HAP-1 (cell line): ENCODE data around the gene SLC39A8.
"Not testable (repeated sequence)": the region's sequence is repeated elsewhere in the genome, so short reads cannot be mapped to it uniquely, and the experiment has no call there.

Experiments
- DNase-seq, 2 experiments: peaks; one replicate each; pipeline ENCODE4 v3.0.0-alpha.2; 2016 to 2020; ENCODE audit warnings: low spot score in 2 of 2
- H3K27me3 ChIP-seq: fragments of 250-450 bp; sonication (Bioruptor Pico); 2 replicates; pipeline ENCODE4 v1.5.1; 2020; ENCODE audit warnings: low read depth, mild to moderate bottlenecking, moderate library complexity
- H3K36me3 ChIP-seq: fragments of 250-450 bp; sonication (Bioruptor Pico); replicated peaks from 2 replicates; pipeline ENCODE4 v1.5.1; 2020; ENCODE audit warnings: mild to moderate bottlenecking
- H3K4me1 ChIP-seq: fragments of 250-450 bp; sonication (Bioruptor Pico); 2 replicates; pipeline ENCODE4 v1.5.1; 2020; ENCODE audit warnings: mild to moderate bottlenecking
- H3K4me3 ChIP-seq: fragments of 250-450 bp; sonication (Bioruptor Pico); 2 replicates; pipeline ENCODE4 v1.5.1; 2020; ENCODE audit warnings: mild to moderate bottlenecking, moderate library complexity
- H3K9me3 ChIP-seq: fragments of 250-450 bp; sonication (Bioruptor Pico); 2 replicates; pipeline ENCODE4 v1.5.1; 2020; ENCODE audit warnings: mild to moderate bottlenecking, moderate library complexity
- in situ Hi-C: fragments of 300-500 bp; cut with MboI; formaldehyde crosslinking; loops from 3 replicates; pipeline ENCODE4 v1.14.3; 2020; ENCODE audit warnings: low sequenced_read_pairs, inconsistent platforms, mixed read lengths

SLC39A8 gene

GRCh38 chr4:102344954-102345794, at the start of gene SLC39A8:
SLC39A8 (minus strand) TSS chr4:102345482; CDS start chr4:102344662, 820 bp downstream.
- Histone ChIP-seq H3K4me3 (peak within 1 kb of the TSS; percentile 34), H3K4me1 (peaks cover 19% of the 10 kb centered on the region), H3K9me3 (no peaks in the 10 kb centered on the region), H3K36me3 (no peaks in the 10 kb centered on the region), H3K27me3 (no peaks in the 10 kb centered on the region)
- in situ Hi-C loops = no loop called here
- DNase-seq = peak; percentile 89 to 91

- no peak for DNase-seq
- Histone ChIP-seq H3K4me1 (peaks cover 3% of the 10 kb centered on the region), H3K36me3 (no peaks in the 10 kb centered on the region), H3K9me3 (no peaks in the 10 kb centered on the region), H3K4me3 (no peak overlapping the region), H3K27me3 (no peaks in the 10 kb centered on the region)
- in situ Hi-C loops = no loop called here
Measured at GRCh38 chr4:102392033-102392744, 46.9 kb upstream of the SLC39A8 start.

- DNase-seq = no peak
- H3K9me3 ChIP-seq = no peaks in the 10 kb centered on the region
- in situ Hi-C loops = no loop called here
- no peaks in the 10 kb centered on the region for H3K27me3 ChIP-seq
- peaks cover 3% of the 10 kb centered on the region for H3K4me1 ChIP-seq
- no peak overlapping the region for H3K4me3 ChIP-seq
- H3K36me3 ChIP-seq = no peaks in the 10 kb centered on the region
Measured at GRCh38 chr4:102390438-102390837, 45.2 kb upstream of the SLC39A8 start.

- Histone ChIP-seq H3K9me3 (no peaks in the 10 kb centered on the region), H3K4me3 (no peak overlapping the region), H3K36me3 (no peaks in the 10 kb centered on the region), H3K27me3 (no peaks in the 10 kb centered on the region), H3K4me1 (peaks cover 3% of the 10 kb centered on the region)
- in situ Hi-C loops = no loop called here
- no peak for DNase-seq
Measured at GRCh38 chr4:102388611-102389010, 43.3 kb upstream of the SLC39A8 start.

GRCh38 chr4:102387552-102388150, 42.4 kb upstream of the SLC39A8 start:
- no peak overlapping the region for H3K4me3 ChIP-seq
- no peaks in the 10 kb centered on the region for H3K27me3 ChIP-seq
- H3K9me3 ChIP-seq = no peaks in the 10 kb centered on the region
- no peaks in the 10 kb centered on the region for H3K36me3 ChIP-seq
- in situ Hi-C loops = no loop called here
- peaks cover 3% of the 10 kb centered on the region for H3K4me1 ChIP-seq
- DNase-seq = no peak

- no peak for DNase-seq
- no peak overlapping the region for H3K4me3 ChIP-seq
- H3K27me3 ChIP-seq = no peaks in the 10 kb centered on the region
- no peaks in the 10 kb centered on the region for H3K36me3 ChIP-seq
- in situ Hi-C loops = no loop called here
- H3K9me3 ChIP-seq = no peaks in the 10 kb centered on the region
- H3K4me1 ChIP-seq = peaks cover 3% of the 10 kb centered on the region
Measured at GRCh38 chr4:102386966-102387365, 41.7 kb upstream of the SLC39A8 start.

- H3K27me3 ChIP-seq, H3K4me3 ChIP-seq, in situ Hi-C loops, H3K9me3 ChIP-seq, H3K4me1 ChIP-seq, H3K36me3 ChIP-seq: not testable (repeated sequence)
- DNase-seq = peak in 1 of 2 experiments; percentile 42
Measured at GRCh38 chr4:102380253-102380652, 35.0 kb upstream of the SLC39A8 start.

- 0 out of 2 replicates have a peak, but pooled peaks cover 2% of the 10 kb centered on the region for H3K27me3 ChIP-seq
- no peaks in the 10 kb centered on the region for H3K4me1 ChIP-seq
- no peaks in the 10 kb centered on the region for H3K36me3 ChIP-seq
- in situ Hi-C loops = no loop called here
- no peak overlapping the region for H3K4me3 ChIP-seq
- DNase-seq = no peak
- H3K9me3 ChIP-seq = no peaks in the 10 kb centered on the region
Measured at GRCh38 chr4:102362922-102363432, 17.7 kb upstream of the SLC39A8 start.

- no peak for DNase-seq
- in situ Hi-C loops = no loop called here
- Histone ChIP-seq H3K27me3 (peaks cover 9% of the 10 kb centered on the region; the same call in 1 of the 2 replicates), H3K36me3 (no peaks in the 10 kb centered on the region), H3K9me3 (no peaks in the 10 kb centered on the region), H3K4me1 (no peaks in the 10 kb centered on the region), H3K4me3 (no peak overlapping the region)
Measured at GRCh38 chr4:102358128-102358527, 12.8 kb upstream of the SLC39A8 start.

GRCh38 chr4:102357637-102358036, 12.4 kb upstream of the SLC39A8 start:
- in situ Hi-C loops, H3K4me3 ChIP-seq, H3K36me3 ChIP-seq, H3K27me3 ChIP-seq, H3K4me1 ChIP-seq, H3K9me3 ChIP-seq, DNase-seq: not testable (repeated sequence)

- Histone ChIP-seq H3K36me3 (no peaks in the 10 kb centered on the region), H3K4me3 (no peak overlapping the region), H3K4me1 (no peaks in the 10 kb centered on the region), H3K9me3 (no peaks in the 10 kb centered on the region), H3K27me3 (peaks cover 9% of the 10 kb centered on the region; the same call in 1 of the 2 replicates)
- in situ Hi-C loops = no loop called here
- DNase-seq = no peak
Measured at GRCh38 chr4:102356562-102357202, 11.4 kb upstream of the SLC39A8 start.

- no peak for DNase-seq
- H3K36me3 ChIP-seq = no peaks in the 10 kb centered on the region
- in situ Hi-C loops = no loop called here
- no peak overlapping the region for H3K4me3 ChIP-seq
- peaks cover 9% of the 10 kb centered on the region; the same call in 1 of the 2 replicates for H3K27me3 ChIP-seq
- no peaks in the 10 kb centered on the region for H3K4me1 ChIP-seq
- H3K9me3 ChIP-seq = no peaks in the 10 kb centered on the region
Measured at GRCh38 chr4:102355748-102356147, 10.5 kb upstream of the SLC39A8 start.

- no peaks in the 10 kb centered on the region for H3K36me3 ChIP-seq
- in situ Hi-C loops = no loop called here
- no peaks in the 10 kb centered on the region for H3K9me3 ChIP-seq
- H3K27me3 ChIP-seq = peaks cover 9% of the 10 kb centered on the region; the same call in 1 of the 2 replicates
- no peak for DNase-seq
- H3K4me3 ChIP-seq = no peak overlapping the region
- no peaks in the 10 kb centered on the region for H3K4me1 ChIP-seq
Measured at GRCh38 chr4:102354671-102355454, 9.6 kb upstream of the SLC39A8 start.
